ENCODE measurements around the gene ACTRT2.

The ACTRT2 gene

GRCh38 chr1:3028531-3029282 lies 7.4 kb downstream of the ACTRT2 start:
- Histone ChIP-seq H3K4me1 (ENCODE audit: control insufficient read depth, insufficient read depth, low read length, poor library complexity, severe bottlenecking) (no peaks in the 10 kb centered on the region), H3K27ac (ENCODE audit: low read depth, low read length, severe bottlenecking) (no peak overlapping the region), H3K4me3 (ENCODE audit: extremely low read depth, insufficient read depth, low read length, poor library complexity, severe bottlenecking) (no peak overlapping the region), H3K9me3 (ENCODE audit: control insufficient read depth, low read length) (peaks cover 25% of the 10 kb centered on the region), H3K36me3 (ENCODE audit: control insufficient read depth, insufficient read depth, low read length) (no peaks in the 10 kb centered on the region)
- WGBS, 2 experiments (ENCODE audit: insufficient coverage in 2 of 2): 87 to 93% methylated on average over 20 to 24 of the region's 32 CpGs

GRCh38 chr1:3029481-3029961 lies 8.3 kb downstream of the ACTRT2 start:
- no peak overlapping the region for H3K27ac ChIP-seq (ENCODE audit: low read depth, low read length, severe bottlenecking)
- H3K36me3 ChIP-seq (ENCODE audit: control insufficient read depth, insufficient read depth, low read length): no peaks in the 10 kb centered on the region
- H3K4me1 ChIP-seq (ENCODE audit: control insufficient read depth, insufficient read depth, low read length, poor library complexity, severe bottlenecking): no peaks in the 10 kb centered on the region
- H3K9me3 ChIP-seq (ENCODE audit: control insufficient read depth, low read length): peaks cover 25% of the 10 kb centered on the region
- WGBS, 2 experiments (ENCODE audit: insufficient coverage in 2 of 2): 82 to 86% methylated on average over 9 to 11 of the region's 11 CpGs
- H3K4me3 ChIP-seq (ENCODE audit: extremely low read depth, insufficient read depth, low read length, poor library complexity, severe bottlenecking): no peak overlapping the region

GRCh38 chr1:3029991-3030662 lies 8.9 kb downstream of the ACTRT2 start:
- no peak overlapping the region for H3K4me3 ChIP-seq (ENCODE audit: extremely low read depth, insufficient read depth, low read length, poor library complexity, severe bottlenecking)
- H3K4me1 ChIP-seq (ENCODE audit: control insufficient read depth, insufficient read depth, low read length, poor library complexity, severe bottlenecking): no peaks in the 10 kb centered on the region
- H3K9me3 ChIP-seq (ENCODE audit: control insufficient read depth, low read length): peaks cover 25% of the 10 kb centered on the region
- no peak overlapping the region for H3K27ac ChIP-seq (ENCODE audit: low read depth, low read length, severe bottlenecking)
- 90 to 94% methylated on average over 31 to 32 of the region's 32 CpGs for WGBS, 2 experiments (ENCODE audit: insufficient coverage in 2 of 2)
- H3K36me3 ChIP-seq (ENCODE audit: control insufficient read depth, insufficient read depth, low read length): no peaks in the 10 kb centered on the region

GRCh38 chr1:3030663-3031381 lies 9.6 kb downstream of the ACTRT2 start:
- 88 to 90% methylated on average over 19 to 22 of the region's 22 CpGs for WGBS, 2 experiments (ENCODE audit: insufficient coverage in 2 of 2)
- H3K4me1 ChIP-seq (ENCODE audit: control insufficient read depth, insufficient read depth, low read length, poor library complexity, severe bottlenecking): no peaks in the 10 kb centered on the region
- H3K36me3 ChIP-seq (ENCODE audit: control insufficient read depth, insufficient read depth, low read length): no peaks in the 10 kb centered on the region

GRCh38 chr1:3031401-3032221 lies 10.3 kb downstream of the ACTRT2 start:
- Histone ChIP-seq H3K4me3 (ENCODE audit: extremely low read depth, insufficient read depth, low read length, poor library complexity, severe bottlenecking) (no peak overlapping the region), H3K9me3 (ENCODE audit: control insufficient read depth, low read length) (peaks cover 19% of the 10 kb centered on the region), H3K27ac (ENCODE audit: low read depth, low read length, severe bottlenecking) (no peak overlapping the region), H3K36me3 (ENCODE audit: control insufficient read depth, insufficient read depth, low read length) (no peaks in the 10 kb centered on the region), H3K4me1 (ENCODE audit: control insufficient read depth, insufficient read depth, low read length, poor library complexity, severe bottlenecking) (no peaks in the 10 kb centered on the region)
- WGBS, 2 experiments (ENCODE audit: insufficient coverage in 2 of 2): 87 to 88% methylated on average over 27 of the region's 35 CpGs

More at GRCh38 chr1:3030663-3031381, 9.6 kb downstream of the ACTRT2 start:
- peaks cover 25% of the 10 kb centered on the region for H3K9me3 ChIP-seq (ENCODE audit: control insufficient read depth, low read length)
- no peak overlapping the region for H3K27ac ChIP-seq (ENCODE audit: low read depth, low read length, severe bottlenecking)
- H3K4me3 ChIP-seq (ENCODE audit: extremely low read depth, insufficient read depth, low read length, poor library complexity, severe bottlenecking): no peak overlapping the region

- Histone ChIP-seq H3K4me3 (ENCODE audit: extremely low read depth, insufficient read depth, low read length, poor library complexity, severe bottlenecking) (no peak overlapping the region), H3K36me3 (ENCODE audit: control insufficient read depth, insufficient read depth, low read length) (no peaks in the 10 kb centered on the region), H3K27ac (ENCODE audit: low read depth, low read length, severe bottlenecking) (no peak overlapping the region), H3K4me1 (ENCODE audit: control insufficient read depth, insufficient read depth, low read length, poor library complexity, severe bottlenecking) (no peaks in the 10 kb centered on the region), H3K9me3 (ENCODE audit: control insufficient read depth, low read length) (peaks cover 14% of the 10 kb centered on the region)
- WGBS, 2 experiments (ENCODE audit: insufficient coverage in 2 of 2): 93% methylated on average over 15 to 21 of the region's 21 CpGs
Measured at GRCh38 chr1:3032371-3033039, 11.2 kb downstream of the ACTRT2 start.

- Histone ChIP-seq H3K4me1 (ENCODE audit: control insufficient read depth, insufficient read depth, low read length, poor library complexity, severe bottlenecking) (no peaks in the 10 kb centered on the region), H3K4me3 (ENCODE audit: extremely low read depth, insufficient read depth, low read length, poor library complexity, severe bottlenecking) (no peak overlapping the region), H3K27ac (ENCODE audit: low read depth, low read length, severe bottlenecking) (no peak overlapping the region), H3K9me3 (ENCODE audit: control insufficient read depth, low read length) (peaks cover 14% of the 10 kb centered on the region), H3K36me3 (ENCODE audit: control insufficient read depth, insufficient read depth, low read length) (no peaks in the 10 kb centered on the region)
- WGBS, 2 experiments (ENCODE audit: insufficient coverage in 2 of 2): 85 to 89% methylated on average over 14 to 16 of the region's 25 CpGs
Measured at GRCh38 chr1:3033040-3033789, 11.9 kb downstream of the ACTRT2 start.

GRCh38 chr1:3033790-3034090 lies 12.5 kb downstream of the ACTRT2 start:
- Histone ChIP-seq H3K27ac (ENCODE audit: low read depth, low read length, severe bottlenecking) (no peak overlapping the region), H3K4me3 (ENCODE audit: extremely low read depth, insufficient read depth, low read length, poor library complexity, severe bottlenecking) (no peak overlapping the region), H3K36me3 (ENCODE audit: control insufficient read depth, insufficient read depth, low read length) (no peaks in the 10 kb centered on the region), H3K4me1 (ENCODE audit: control insufficient read depth, insufficient read depth, low read length, poor library complexity, severe bottlenecking) (no peaks in the 10 kb centered on the region), H3K9me3 (ENCODE audit: control insufficient read depth, low read length) (peaks cover 14% of the 10 kb centered on the region)
- WGBS, 2 experiments (ENCODE audit: insufficient coverage in 2 of 2): 86 to 92% methylated on average over 2 to 4 of the region's 4 CpGs

GRCh38 chr1:3034162-3034561 lies 12.9 kb downstream of the ACTRT2 start:
- no peaks in the 10 kb centered on the region for H3K4me1 ChIP-seq (ENCODE audit: control insufficient read depth, insufficient read depth, low read length, poor library complexity, severe bottlenecking)
- H3K4me3 ChIP-seq (ENCODE audit: extremely low read depth, insufficient read depth, low read length, poor library complexity, severe bottlenecking): no peak overlapping the region
- WGBS, 2 experiments (ENCODE audit: insufficient coverage in 2 of 2): 79 to 83% methylated on average over 6 to 7 of the region's 7 CpGs
- H3K9me3 ChIP-seq (ENCODE audit: control insufficient read depth, low read length): peaks cover 14% of the 10 kb centered on the region
- no peaks in the 10 kb centered on the region for H3K36me3 ChIP-seq (ENCODE audit: control insufficient read depth, insufficient read depth, low read length)
- H3K27ac ChIP-seq (ENCODE audit: low read depth, low read length, severe bottlenecking): no peak overlapping the region

Data from mesodermal cell (in vitro differentiated cells).